SK-N-MC (cell line): ENCODE data around the gene PBX1.

Experiments
- EZH2 ChIP-seq: fragments of 200-600 bp; sonication (generic); IDR thresholded peaks from one replicate; pipeline ENCODE4 v1.6.1; 2017; ENCODE audit warnings: antibody characterized with exemption
- FOXP2 ChIP-seq: optimal IDR thresholded peaks from 2 replicates; pipeline ENCODE3; 2011; ENCODE audit warnings: mild to moderate bottlenecking, moderate library complexity; ENCODE audit not compliant: insufficient read depth; ENCODE audit errors: extremely low read length, control extremely low read depth
- POLR2AphosphoS5 ChIP-seq: IDR thresholded peaks from 2 replicates; pipeline ENCODE4 v1.6.1; 2012; ENCODE audit warnings: mild to moderate bottlenecking, low read depth, low read length, borderline replicate concordance

- no peak for TF ChIP-seq EZH2
- no peak for TF ChIP-seq POLR2AphosphoS5
- TF ChIP-seq FOXP2 = no peak
Observed at GRCh38 chr1:164610538-164611222, 51.7 kb downstream of the PBX1 start.
